Naive B cell (primary cell): ENCODE data around the gene DMD. TPM values are rescaled to one million over a fixed set of nuclear protein-coding genes. Genes with fewer than 3 reads are reported as not detected.
"Not testable (repeated sequence)": the region's sequence is repeated elsewhere in the genome, so short reads cannot be mapped to it uniquely, and the experiment has no call there.

ENCODE experiments used
- ATAC-seq, 2 donors: fragments of 150-1000 bp; cut with Tn5 transposase; 2 replicates each; pipeline ENCODE4 v1.10.0; 2021; ENCODE audit warnings: low read depth in 2 of 2, mild to moderate bottlenecking in 2 of 2, moderate library complexity in 2 of 2
- DNase-seq: peaks from one replicate; pipeline ENCODE4 v3.0.0; 2022
- H3K27ac Mint-ChIP-seq, 6 donors: one replicate each; pipeline ENCODE4 v1.8.0; 2020 to 2022; ENCODE audit warnings: mild to moderate bottlenecking in 6 of 6, mixed read lengths in 6 of 6, moderate library complexity in 5 of 6, inconsistent platforms in 2 of 6
- H3K27me3 Mint-ChIP-seq, 3 donors: one replicate each; pipeline ENCODE4 v1.8.0; 2021 to 2022; ENCODE audit warnings: mixed read lengths in 3 of 3, mild to moderate bottlenecking in 1 of 3
- H3K36me3 Mint-ChIP-seq, 2 donors: one replicate each; pipeline ENCODE4 v1.8.0; 2020 to 2022; ENCODE audit warnings: mixed read lengths in 2 of 2, inconsistent platforms in 1 of 2, mild to moderate bottlenecking in 1 of 2
- H3K4me1 Mint-ChIP-seq, 3 donors: one replicate each; pipeline ENCODE4 v1.8.0; 2020 to 2022; ENCODE audit warnings: mixed read lengths in 3 of 3, inconsistent platforms in 1 of 3, mild to moderate bottlenecking in 1 of 3, moderate library complexity in 1 of 3
- H3K4me3 Mint-ChIP-seq, 8 donors: one replicate each; pipeline ENCODE4 v1.8.0; 2020 to 2022; ENCODE audit warnings: mild to moderate bottlenecking in 8 of 8, mixed read lengths in 8 of 8, moderate library complexity in 8 of 8, inconsistent platforms in 2 of 8
- H3K9me3 Mint-ChIP-seq, 7 donors: one replicate each; pipeline ENCODE4 v1.8.0; 2020 to 2022; ENCODE audit warnings: mixed read lengths in 7 of 7, mild to moderate bottlenecking in 5 of 7, inconsistent platforms in 2 of 7, moderate library complexity in 1 of 7
- polyA plus RNA-seq, 6 donors: library from polyadenylated mRNA; unstranded; fragments of 300-500 nt; fragmentation: Illumina TruSeq; gene quantifications; one replicate each; pipeline ENCODE4 v1.2.3, GENCODE V29; 2021; ENCODE audit warnings: low read depth in 6 of 6

DMD gene
- polyA plus RNA-seq, 6 donors from 2014 or later, result 1.00 to 5.0 (median 1.9) TPM

DNA sequence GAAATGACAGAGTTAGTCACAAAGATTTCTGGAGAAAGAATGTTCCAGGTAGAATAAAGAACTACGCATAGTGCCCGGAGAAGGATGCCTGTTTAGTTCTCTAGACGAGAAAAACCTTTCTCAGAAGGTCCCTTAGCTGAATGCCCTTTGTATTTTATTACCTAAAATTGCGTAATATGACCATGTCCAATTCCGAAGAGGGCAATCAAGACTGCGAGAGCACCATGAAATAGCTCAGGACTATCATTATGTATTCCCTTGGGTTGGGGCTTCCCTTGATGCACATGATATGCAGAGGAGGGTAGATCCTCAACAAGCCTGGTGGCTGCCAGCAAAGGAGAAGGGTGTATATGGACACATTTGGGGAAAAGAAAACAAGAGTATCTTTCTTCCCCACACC lies 1781.4 kb downstream of the DMD start:
- ATAC-seq (no peak), DNase-seq (no peak)
- no peaks in the 10 kb centered on the region for H3K27me3 Mint-ChIP-seq
- H3K27ac Mint-ChIP-seq, result no peak overlapping the region
- no peaks in the 10 kb centered on the region for H3K36me3 Mint-ChIP-seq
- no peaks in the 10 kb centered on the region for H3K4me1 Mint-ChIP-seq
- H3K4me3 Mint-ChIP-seq, result peak overlapping the region in 1 of 8 donors; percentile 22
- H3K9me3 Mint-ChIP-seq, result peaks cover 0 to 8% (median 0%) of the 10 kb centered on the region in 7 donors

GRCh38 chrX:31423609-31424189 lies 1787.7 kb downstream of the DMD start:
- DNase-seq, result no peak

GRCh38 chrX:31421441-31421840 lies 1789.9 kb downstream of the DMD start:
- no peaks in the 10 kb centered on the region for H3K9me3 Mint-ChIP-seq
- no peaks in the 10 kb centered on the region for H3K36me3 Mint-ChIP-seq
- DNase-seq (no peak), ATAC-seq (no peak)
- H3K4me3 Mint-ChIP-seq, result no peak overlapping the region
- peaks cover 0 to 8% (median 0%) of the 10 kb centered on the region in 3 donors for H3K27me3 Mint-ChIP-seq
- H3K4me1 Mint-ChIP-seq, result no peaks in the 10 kb centered on the region
- H3K27ac Mint-ChIP-seq, result no peak overlapping the region

More at GRCh38 chrX:31423609-31424189, 1787.7 kb downstream of the DMD start:
- ATAC-seq, result no peak
- Mint-ChIP-seq H3K4me1 (no peaks in the 10 kb centered on the region), H3K36me3 (no peaks in the 10 kb centered on the region), H3K27me3 (peaks cover 0 to 8% (median 0%) of the 10 kb centered on the region in 3 donors), H3K9me3 (no peaks in the 10 kb centered on the region), H3K4me3 (no peak overlapping the region), H3K27ac (no peak overlapping the region)

- Mint-ChIP-seq H3K9me3 (no peaks in the 10 kb centered on the region), H3K4me1 (no peaks in the 10 kb centered on the region), H3K27ac (no peak overlapping the region), H3K36me3 (no peaks in the 10 kb centered on the region), H3K4me3 (no peak overlapping the region), H3K27me3 (peaks cover 0 to 8% (median 0%) of the 10 kb centered on the region in 3 donors)
- DNase-seq, result no peak
- no peak for ATAC-seq
These were observed 1790.6 kb downstream of the DMD start for GRCh38 chrX:31420711-31421151.

GRCh38 chrX:31420302-31420701 lies 1791.0 kb downstream of the DMD start:
- no peak for DNase-seq
- Mint-ChIP-seq H3K4me1 (no peaks in the 10 kb centered on the region), H3K36me3 (no peaks in the 10 kb centered on the region), H3K27me3 (peaks cover 0 to 8% (median 0%) of the 10 kb centered on the region in 3 donors), H3K4me3 (no peak overlapping the region), H3K27ac (no peak overlapping the region), H3K9me3 (no peaks in the 10 kb centered on the region)
- ATAC-seq, result no peak

- ATAC-seq, result no peak
- peaks cover 0 to 8% (median 0%) of the 10 kb centered on the region in 3 donors for H3K27me3 Mint-ChIP-seq
- no peaks in the 10 kb centered on the region for H3K4me1 Mint-ChIP-seq
- H3K4me3 Mint-ChIP-seq, result no peak overlapping the region
- H3K9me3 Mint-ChIP-seq, result peaks cover 0 to 6% (median 0%) of the 10 kb centered on the region in 7 donors
- H3K27ac Mint-ChIP-seq, result no peak overlapping the region
- no peak for DNase-seq
- H3K36me3 Mint-ChIP-seq, result no peaks in the 10 kb centered on the region
These were observed 1814.2 kb downstream of the DMD start for GRCh38 chrX:31397119-31397518.

- ATAC-seq, result no peak
- H3K4me1 Mint-ChIP-seq, result no peaks in the 10 kb centered on the region
- DNase-seq, result no peak
- no peaks in the 10 kb centered on the region for H3K36me3 Mint-ChIP-seq
- H3K27ac Mint-ChIP-seq, result peak overlapping the region in 1 of 6 donors; percentile 33
- H3K27me3 Mint-ChIP-seq, result peaks cover 0 to 5% (median 5%) of the 10 kb centered on the region in 3 donors
- H3K9me3 Mint-ChIP-seq, result peaks cover 0 to 7% (median 2%) of the 10 kb centered on the region in 7 donors
- H3K4me3 Mint-ChIP-seq, result no peak overlapping the region
These were observed 1818.8 kb downstream of the DMD start for GRCh38 chrX:31392513-31392912.

DNA sequence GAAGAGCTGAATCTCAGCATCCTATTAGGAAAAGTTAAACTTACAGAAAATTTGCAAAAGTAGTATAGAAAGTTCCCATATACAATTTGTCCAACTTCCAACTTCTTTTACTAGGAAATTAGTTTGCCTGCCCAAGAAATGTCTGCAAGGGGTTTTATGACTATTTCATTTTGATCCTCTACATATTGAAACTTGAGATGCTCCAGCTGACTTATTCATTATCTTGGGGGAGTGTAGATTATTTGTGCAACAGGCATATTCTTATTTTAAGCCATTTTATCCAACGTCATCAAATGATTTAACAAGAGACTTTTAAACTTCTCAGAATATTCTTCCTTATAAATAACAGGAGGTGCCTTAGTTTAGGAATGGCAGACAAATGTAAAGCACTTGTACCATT lies 1822.4 kb downstream of the DMD start:
- DNase-seq (no peak), ATAC-seq (no peak)
- Mint-ChIP-seq H3K27me3 (peaks cover 0 to 5% (median 3%) of the 10 kb centered on the region in 3 donors), H3K27ac (no peak overlapping the region), H3K36me3 (no peaks in the 10 kb centered on the region), H3K4me3 (no peak overlapping the region), H3K9me3 (peaks cover 0 to 9% (median 0%) of the 10 kb centered on the region in 7 donors), H3K4me1 (no peaks in the 10 kb centered on the region)

- Mint-ChIP-seq H3K4me3 (no peak overlapping the region), H3K27me3 (no peaks in the 10 kb centered on the region), H3K4me1 (no peaks in the 10 kb centered on the region), H3K36me3 (no peaks in the 10 kb centered on the region), H3K27ac (no peak overlapping the region), H3K9me3 (peaks cover 0 to 4% (median 0%) of the 10 kb centered on the region in 7 donors)
- no peak for DNase-seq
- ATAC-seq, result no peak
These were observed 1826.9 kb downstream of the DMD start for GRCh38 chrX:31384471-31384870.

DNA sequence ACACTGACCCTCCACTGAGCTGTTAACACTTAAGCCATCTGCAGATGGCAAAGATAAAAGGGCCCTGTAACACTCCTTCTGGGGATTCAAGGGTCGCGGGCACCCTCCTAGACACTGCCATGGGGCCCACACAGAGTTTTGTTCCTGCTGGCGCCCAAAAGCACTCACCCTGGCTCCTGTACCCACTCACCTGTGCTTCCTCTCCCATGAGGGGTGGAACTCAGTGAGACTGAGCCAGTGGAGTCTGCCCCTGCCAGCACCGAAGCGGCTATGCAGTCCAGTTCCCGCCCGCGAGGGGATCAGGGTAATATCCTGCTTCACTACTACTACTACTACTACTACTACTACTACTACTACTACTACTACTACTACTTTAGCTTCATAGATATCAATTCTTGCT lies 1827.4 kb downstream of the DMD start:
- Mint-ChIP-seq H3K4me1 (no peaks in the 10 kb centered on the region), H3K4me3 (no peak overlapping the region), H3K27me3 (no peaks in the 10 kb centered on the region), H3K9me3 (peaks cover 0 to 4% (median 0%) of the 10 kb centered on the region in 7 donors), H3K27ac (no peak overlapping the region), H3K36me3 (no peaks in the 10 kb centered on the region)
- DNase-seq, result no peak
- no peak for ATAC-seq

DNA sequence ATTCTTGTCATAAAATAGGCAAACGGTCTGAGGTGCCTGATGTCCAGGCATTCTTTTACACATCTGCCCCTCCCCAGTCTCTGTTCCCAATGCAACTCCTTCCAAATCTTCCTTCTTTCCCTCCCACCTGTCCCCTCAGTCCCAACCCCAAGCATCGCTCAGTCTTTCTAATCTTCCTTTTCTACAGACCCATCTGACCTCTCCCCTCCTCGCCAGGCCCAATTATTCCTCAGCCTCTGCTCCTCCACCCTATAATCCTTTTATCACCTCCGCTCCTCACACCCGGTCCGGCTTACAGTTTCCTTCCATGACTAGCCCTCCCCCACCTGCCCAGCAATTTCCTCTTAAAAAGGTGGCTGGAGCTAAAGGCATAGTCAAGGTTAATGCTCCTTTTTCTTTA lies 1832.4 kb downstream of the DMD start:
- not testable (repeated sequence) for H3K9me3 Mint-ChIP-seq, H3K4me1 Mint-ChIP-seq, H3K27me3 Mint-ChIP-seq, H3K36me3 Mint-ChIP-seq, DNase-seq, H3K4me3 Mint-ChIP-seq, ATAC-seq, H3K27ac Mint-ChIP-seq

- not testable (repeated sequence) for H3K27me3 Mint-ChIP-seq, DNase-seq, H3K36me3 Mint-ChIP-seq, H3K4me3 Mint-ChIP-seq, H3K4me1 Mint-ChIP-seq, H3K27ac Mint-ChIP-seq, H3K9me3 Mint-ChIP-seq, ATAC-seq
These were observed 1833.5 kb downstream of the DMD start for GRCh38 chrX:31377821-31378220.

GRCh38 chrX:31376408-31377022 lies 1834.8 kb downstream of the DMD start:
- Mint-ChIP-seq H3K27ac (no peak overlapping the region), H3K9me3 (peaks cover 0 to 7% (median 0%) of the 10 kb centered on the region in 7 donors), H3K4me1 (no peaks in the 10 kb centered on the region), H3K27me3 (no peaks in the 10 kb centered on the region), H3K36me3 (no peaks in the 10 kb centered on the region), H3K4me3 (no peak overlapping the region)
- DNase-seq, result no peak
- no peak for ATAC-seq

GRCh38 chrX:31374786-31375185 lies 1836.6 kb downstream of the DMD start:
- Mint-ChIP-seq H3K36me3 (no peaks in the 10 kb centered on the region), H3K4me1 (no peaks in the 10 kb centered on the region), H3K9me3 (peaks cover 0 to 9% (median 2%) of the 10 kb centered on the region in 7 donors), H3K4me3 (no peak overlapping the region), H3K27ac (no peak overlapping the region), H3K27me3 (no peaks in the 10 kb centered on the region)
- DNase-seq (no peak), ATAC-seq (no peak)
